Activated CD8-positive, alpha-beta memory T cell treated with anti-CD3 and anti-CD28 coated beads, Interleukin-2, amount 10 ng/mL, durations not matched to agents 7 days and 5 days (primary cell): ENCODE data around the gene MKNK1. TPM values are rescaled to one million over a fixed set of nuclear protein-coding genes. Genes with fewer than 3 reads are reported as not detected.
A peak's percentile ranks its signal among the peaks of the same experiment; 100 is the strongest.

Experiments used
- ATAC-seq: fragments of 150-1000 bp; cut with Tn5 transposase; one replicate; pipeline ENCODE4 v1.10.0; 2021; ENCODE audit warnings: moderate library complexity
- CTCF ChIA-PET: fragments of 350-600 bp; sonication (Branson Sonifier 250); formaldehyde crosslinking; loops from one replicate; lab custom pipeline; 2021; ENCODE audit warnings: antibody characterized with exemption; lab: Charles Lee
- DNase-seq: peaks from one replicate; pipeline ENCODE4 v3.0.0-alpha.2; 2020
- H3K27ac Mint-ChIP-seq: one replicate; pipeline ENCODE4 v1.8.0; 2021; ENCODE audit warnings: mild to moderate bottlenecking, mixed read lengths
- H3K27me3 Mint-ChIP-seq: one replicate; pipeline ENCODE4 v1.8.0; 2021; ENCODE audit warnings: mixed read lengths
- H3K36me3 Mint-ChIP-seq: one replicate; pipeline ENCODE4 v1.8.0; 2021; ENCODE audit warnings: mild to moderate bottlenecking, mixed read lengths
- H3K4me1 Mint-ChIP-seq: one replicate; pipeline ENCODE4 v1.8.0; 2021; ENCODE audit warnings: mixed read lengths
- H3K4me3 Mint-ChIP-seq: one replicate; pipeline ENCODE4 v1.8.0; 2021; ENCODE audit warnings: mild to moderate bottlenecking, moderate library complexity, mixed read lengths
- H3K9me3 Mint-ChIP-seq: one replicate; pipeline ENCODE4 v1.8.0; 2022; ENCODE audit warnings: low read depth, mixed read lengths
- total RNA-seq, 2 experiments: library from RNA; stranded (reverse); gene quantifications; one replicate each; pipeline ENCODE4 v1.2.3, GENCODE V29; 2021

The MKNK1 gene
- total RNA-seq, 2 experiments from 2014 or later, result 70.6 to 78.6 TPM

GRCh38 chr1:46581681-46582455 is 22.2 kb downstream of the MKNK1 start:
- Mint-ChIP-seq H3K9me3 (no peaks in the 10 kb centered on the region), H3K27ac (peak overlapping the region; percentile 94), H3K4me3 (peak overlapping the region; percentile 34), H3K36me3 (peaks cover 67% of the 10 kb centered on the region), H3K27me3 (no peaks in the 10 kb centered on the region), H3K4me1 (peaks cover 60% of the 10 kb centered on the region)
- DNase-seq, result peak; percentile 77
- peak; percentile 93 for ATAC-seq
- CTCF ChIA-PET, result interaction anchor here (0.6 to 5.4 kb wide), 12 partner anchors 8 to 143 kb away, joined by 3 to 38 read pairs (median 4); partner anchors contain the start of gene MKNK1

- Mint-ChIP-seq H3K27ac (peak overlapping the region; percentile 81), H3K4me1 (peaks cover 60% of the 10 kb centered on the region), H3K9me3 (no peaks in the 10 kb centered on the region), H3K27me3 (no peaks in the 10 kb centered on the region), H3K4me3 (no peak overlapping the region), H3K36me3 (peaks cover 59% of the 10 kb centered on the region)
- no peak for DNase-seq
- CTCF ChIA-PET, result interaction anchor here (1.1 to 5.4 kb wide), 5 partner anchors 10 to 45 kb away, joined by 3 to 38 read pairs (median 6); partner anchors contain the start of gene MKNK1
- no peak for ATAC-seq
Observed at GRCh38 chr1:46580140-46580903, 23.7 kb downstream of the MKNK1 start.

GRCh38 chr1:46577671-46578070 is 26.4 kb downstream of the MKNK1 start:
- ATAC-seq, result peak; percentile 14

GRCh38 chr1:46576596-46576995 is 27.5 kb downstream of the MKNK1 start:
- no peaks in the 10 kb centered on the region for H3K9me3 Mint-ChIP-seq
- no peak overlapping the region for H3K4me3 Mint-ChIP-seq
- CTCF ChIA-PET, result interaction anchor here (1.9 kb wide), 1 partner anchor 44 kb away, joined by 6 read pairs; no protein-coding TSS in a partner anchor
- H3K4me1 Mint-ChIP-seq, result peaks cover 38% of the 10 kb centered on the region
- ATAC-seq (no peak), DNase-seq (no peak)
- H3K36me3 Mint-ChIP-seq, result peaks cover 39% of the 10 kb centered on the region
- peak overlapping the region; percentile 20 for H3K27ac Mint-ChIP-seq
- no peaks in the 10 kb centered on the region for H3K27me3 Mint-ChIP-seq

More at GRCh38 chr1:46577671-46578070, 26.4 kb downstream of the MKNK1 start:
- DNase-seq, result peak; percentile 54
- peak overlapping the region; percentile 71 for H3K27ac Mint-ChIP-seq
- H3K4me1 Mint-ChIP-seq, result peaks cover 49% of the 10 kb centered on the region
- H3K27me3 Mint-ChIP-seq, result no peaks in the 10 kb centered on the region
- CTCF ChIA-PET, result interaction anchor here (1.5 to 1.9 kb wide), 2 partner anchors 45 to 100 kb away, joined by 4 to 6 read pairs; no protein-coding TSS in a partner anchor
- no peak overlapping the region for H3K4me3 Mint-ChIP-seq
- no peaks in the 10 kb centered on the region for H3K9me3 Mint-ChIP-seq
- H3K36me3 Mint-ChIP-seq, result peaks cover 48% of the 10 kb centered on the region

- ATAC-seq (no peak), DNase-seq (no peak)
- Mint-ChIP-seq H3K4me1 (peaks cover 31% of the 10 kb centered on the region), H3K27me3 (no peaks in the 10 kb centered on the region), H3K4me3 (no peak overlapping the region), H3K27ac (no peak overlapping the region), H3K36me3 (peaks cover 36% of the 10 kb centered on the region), H3K9me3 (no peaks in the 10 kb centered on the region)
- CTCF ChIA-PET, result no interaction called here
Observed at GRCh38 chr1:46575778-46576177, 28.3 kb downstream of the MKNK1 start.

- no peak overlapping the region for H3K27ac Mint-ChIP-seq
- no peak for DNase-seq
- H3K36me3 Mint-ChIP-seq, result peaks cover 31% of the 10 kb centered on the region
- H3K27me3 Mint-ChIP-seq, result no peaks in the 10 kb centered on the region
- no peak overlapping the region for H3K4me3 Mint-ChIP-seq
- CTCF ChIA-PET, result no interaction called here
- no peak for ATAC-seq
- peaks cover 27% of the 10 kb centered on the region for H3K4me1 Mint-ChIP-seq
- no peaks in the 10 kb centered on the region for H3K9me3 Mint-ChIP-seq
Observed at GRCh38 chr1:46575300-46575699, 28.8 kb downstream of the MKNK1 start.

GRCh38 chr1:46571691-46572225 is 32.3 kb downstream of the MKNK1 start:
- peaks cover 21% of the 10 kb centered on the region for H3K36me3 Mint-ChIP-seq
- no peak overlapping the region for H3K4me3 Mint-ChIP-seq
- ATAC-seq, result no peak
- H3K9me3 Mint-ChIP-seq, result no peaks in the 10 kb centered on the region
- CTCF ChIA-PET, result interaction anchor here (1.1 to 1.5 kb wide), 2 partner anchors 9 to 42 kb away, joined by 3 read pairs; no protein-coding TSS in a partner anchor
- no peaks in the 10 kb centered on the region for H3K27me3 Mint-ChIP-seq
- H3K27ac Mint-ChIP-seq, result no peak overlapping the region
- no peak for DNase-seq
- H3K4me1 Mint-ChIP-seq, result peaks cover 3% of the 10 kb centered on the region

- H3K27ac Mint-ChIP-seq, result no peak overlapping the region
- no peaks in the 10 kb centered on the region for H3K27me3 Mint-ChIP-seq
- no peak overlapping the region for H3K4me3 Mint-ChIP-seq
- CTCF ChIA-PET, result interaction anchor here (0.9 to 1.5 kb wide), 2 partner anchors 10 to 155 kb away, joined by 3 read pairs; no protein-coding TSS in a partner anchor
- peaks cover 33% of the 10 kb centered on the region for H3K36me3 Mint-ChIP-seq
- no peaks in the 10 kb centered on the region for H3K9me3 Mint-ChIP-seq
- ATAC-seq (no peak), DNase-seq (no peak)
- H3K4me1 Mint-ChIP-seq, result peaks cover 3% of the 10 kb centered on the region
Observed at GRCh38 chr1:46569884-46570725, 34.0 kb downstream of the MKNK1 start.

- Mint-ChIP-seq H3K27me3 (no peaks in the 10 kb centered on the region), H3K36me3 (peaks cover 35% of the 10 kb centered on the region), H3K4me3 (no peak overlapping the region), H3K9me3 (no peaks in the 10 kb centered on the region), H3K4me1 (peaks cover 3% of the 10 kb centered on the region), H3K27ac (no peak overlapping the region)
- DNase-seq, result no peak
- ATAC-seq, result no peak
- CTCF ChIA-PET, result no interaction called here
Observed at GRCh38 chr1:46569116-46569515, 35.0 kb downstream of the MKNK1 start.

GRCh38 chr1:46568461-46568891 is 35.6 kb downstream of the MKNK1 start:
- Mint-ChIP-seq H3K36me3 (peaks cover 35% of the 10 kb centered on the region), H3K4me3 (no peak overlapping the region), H3K27ac (no peak overlapping the region), H3K27me3 (no peaks in the 10 kb centered on the region), H3K9me3 (no peaks in the 10 kb centered on the region), H3K4me1 (peaks cover 3% of the 10 kb centered on the region)
- CTCF ChIA-PET, result no interaction called here
- ATAC-seq, result no peak
- no peak for DNase-seq

GRCh38 chr1:46563341-46563740 is 40.7 kb downstream of the MKNK1 start:
- H3K4me1 Mint-ChIP-seq, result peaks cover 1% of the 10 kb centered on the region
- H3K4me3 Mint-ChIP-seq, result no peak overlapping the region
- ATAC-seq (no peak), DNase-seq (no peak)
- no peaks in the 10 kb centered on the region for H3K9me3 Mint-ChIP-seq
- CTCF ChIA-PET, result interaction anchor here (1.0 kb wide), 1 partner anchor 30 kb away, joined by 3 read pairs; no protein-coding TSS in a partner anchor
- H3K27me3 Mint-ChIP-seq, result no peaks in the 10 kb centered on the region
- H3K36me3 Mint-ChIP-seq, result peaks cover 41% of the 10 kb centered on the region
- H3K27ac Mint-ChIP-seq, result no peak overlapping the region

GRCh38 chr1:46562498-46562897 is 41.6 kb downstream of the MKNK1 start:
- H3K36me3 Mint-ChIP-seq, result peaks cover 38% of the 10 kb centered on the region
- H3K4me1 Mint-ChIP-seq, result peaks cover 1% of the 10 kb centered on the region
- no peak overlapping the region for H3K27ac Mint-ChIP-seq
- ATAC-seq (no peak), DNase-seq (no peak)
- no peaks in the 10 kb centered on the region for H3K9me3 Mint-ChIP-seq
- no peak overlapping the region for H3K4me3 Mint-ChIP-seq
- no peaks in the 10 kb centered on the region for H3K27me3 Mint-ChIP-seq
- CTCF ChIA-PET, result no interaction called here
